Smooth muscle cell (in vitro differentiated cells): ENCODE results near the gene SWT1. TPM values are rescaled to one million over a fixed set of nuclear protein-coding genes. Genes with fewer than 3 reads are reported as not detected.
A peak's percentile ranks its signal among the peaks of the same experiment; 100 is the strongest.

ENCODE experiments used
- DNase-seq: peaks from one replicate; lab custom pipeline; 2025; ENCODE audit not compliant: unreplicated experiment; lab: John Stamatoyannopoulos, UW
- H2AFZ ChIP-seq: fragments of 200-600 bp; sonication (generic); 2 replicates; pipeline ENCODE4 v1.6.0; 2016; ENCODE audit warnings: antibody characterized with exemption, low read depth, mild to moderate bottlenecking
- H3F3A ChIP-seq: fragments of 200-600 bp; sonication (generic); 2 replicates; pipeline ENCODE4 v1.6.0; 2017; ENCODE audit warnings: antibody characterized with exemption, low read depth
- H3K27ac ChIP-seq: fragments of 200-600 bp; sonication (generic); 2 replicates; pipeline ENCODE4 v1.5.1; 2016; ENCODE audit warnings: low read depth, mild to moderate bottlenecking
- H3K27me3 ChIP-seq: fragments of 200-600 bp; sonication (generic); 2 replicates; pipeline ENCODE4 v1.6.1; 2016; ENCODE audit warnings: low read depth, mild to moderate bottlenecking
- H3K36me3 ChIP-seq: fragments of 200-600 bp; sonication (generic); 2 replicates; pipeline ENCODE4 v1.5.1; 2016; ENCODE audit warnings: low read depth
- H3K4me1 ChIP-seq: fragments of 200-600 bp; sonication (generic); 2 replicates; pipeline ENCODE4 v1.5.1; 2016; ENCODE audit warnings: low read depth
- H3K4me2 ChIP-seq: fragments of 200-600 bp; sonication (generic); 2 replicates; pipeline ENCODE4 v1.6.0; 2016; ENCODE audit warnings: mild to moderate bottlenecking
- H3K4me3 ChIP-seq: fragments of 200-600 bp; sonication (generic); 2 replicates; pipeline ENCODE4 v1.5.1; 2016; ENCODE audit warnings: mild to moderate bottlenecking
- H3K79me2 ChIP-seq: fragments of 200-600 bp; sonication (generic); 2 replicates; pipeline ENCODE4 v1.6.0; 2016; ENCODE audit warnings: low read depth, mild to moderate bottlenecking
- H3K9ac ChIP-seq: fragments of 200-600 bp; sonication (generic); 2 replicates; pipeline ENCODE4 v1.6.0; 2016; ENCODE audit warnings: low read depth
- H3K9me3 ChIP-seq: fragments of 200-600 bp; sonication (generic); replicated peaks from 2 replicates; pipeline ENCODE4 v1.5.1; 2016; ENCODE audit warnings: low read depth
- H4K20me1 ChIP-seq: fragments of 200-600 bp; sonication (generic); 2 replicates; pipeline ENCODE4 v1.6.0; 2016; ENCODE audit warnings: low read depth
- CTCF ChIP-seq: fragments of 200-600 bp; sonication (generic); IDR thresholded peaks from 2 replicates; pipeline ENCODE4 v1.5.1; 2017; ENCODE audit warnings: borderline replicate concordance, mild to moderate bottlenecking, antibody characterized with exemption; ENCODE audit not compliant: insufficient read depth, poor library complexity, severe bottlenecking
- WGBS: methylation state at CpG from one replicate; pipeline ENCODE4 v1.1.7; 2016; ENCODE audit warnings: low lambda C conversion rate; 5-methylcytosine and 5-hydroxymethylcytosine counted together
- polyA plus RNA-seq: library from polyadenylated mRNA; unstranded; fragments of >200 nt; fragmentation: Nextera tagmentation; extraction: Ambion mirVana; gene quantifications from 2 replicates; pipeline ENCODE4 v1.2.1, GENCODE V29; 2016
- total RNA-seq: library from RNA; depleted of rRNA; stranded (reverse); fragments of >200 nt; gene quantifications from 2 replicates; pipeline ENCODE4 v1.2.3, GENCODE V29; 2014

SWT1 gene
- total and polyA plus RNA-seq, 2 experiments from 2014 or later: 1.7 to 11.2 TPM

- H3K27ac ChIP-seq: peak overlapping the region; percentile 95
- no peak for DNase-seq
- H3K4me1 ChIP-seq: peaks cover 18% of the 10 kb centered on the region
- peak overlapping the region; percentile 82 for H3K4me3 ChIP-seq
- 1% methylated on average over 20 of the region's 20 CpGs for WGBS
- peak overlapping the region; percentile 92 for H3K9ac ChIP-seq
- H3F3A ChIP-seq: no peaks in the 10 kb centered on the region
- H3K4me2 ChIP-seq: peak overlapping the region; percentile 91
- peak overlapping the region; percentile 86 for H2AFZ ChIP-seq
- peaks cover 35% of the 10 kb centered on the region for H3K79me2 ChIP-seq
- H3K27me3 ChIP-seq: no peaks in the 10 kb centered on the region
- no peak for TF ChIP-seq CTCF
- H4K20me1 ChIP-seq: peaks cover 3% of the 10 kb centered on the region
- no peaks in the 10 kb centered on the region for H3K9me3 ChIP-seq
- H3K36me3 ChIP-seq: no peaks in the 10 kb centered on the region
Measured at GRCh38 chr1:185157599-185158412, 839 bp downstream of the SWT1 start.

- 47% methylated on average over 2 of the region's 2 CpGs for WGBS
Measured at GRCh38 chr1:185158800-185159199, 1.8 kb downstream of the SWT1 start.

GRCh38 chr1:185159966-185160365 is 3.0 kb downstream of the SWT1 start:
- Histone ChIP-seq H3K27ac (no peak overlapping the region), H3K4me3 (no peak overlapping the region), H3K36me3 (no peaks in the 10 kb centered on the region), H3K9me3 (no peaks in the 10 kb centered on the region), H4K20me1 (peaks cover 3% of the 10 kb centered on the region), H2AFZ (no peak overlapping the region), H3F3A (no peaks in the 10 kb centered on the region), H3K9ac (no peak overlapping the region), H3K27me3 (no peaks in the 10 kb centered on the region), H3K79me2 (peaks cover 20% of the 10 kb centered on the region), H3K4me1 (peaks cover 14% of the 10 kb centered on the region), H3K4me2 (no peak overlapping the region)
- 83% methylated on average over 3 of the region's 3 CpGs for WGBS
- DNase-seq: no peak
- TF ChIP-seq CTCF: no peak

More at GRCh38 chr1:185158800-185159199, 1.8 kb downstream of the SWT1 start:
- no peaks in the 10 kb centered on the region for H3K9me3 ChIP-seq
- peaks cover 30% of the 10 kb centered on the region for H3K79me2 ChIP-seq
- no peak for TF ChIP-seq CTCF
- H4K20me1 ChIP-seq: peaks cover 3% of the 10 kb centered on the region
- peak overlapping the region; percentile 91 for H3K4me2 ChIP-seq
- no peak overlapping the region for H3K4me3 ChIP-seq
- no peaks in the 10 kb centered on the region for H3F3A ChIP-seq
- H3K27ac ChIP-seq: no peak overlapping the region
- H2AFZ ChIP-seq: no peak overlapping the region
- H3K4me1 ChIP-seq: peaks cover 18% of the 10 kb centered on the region
- no peaks in the 10 kb centered on the region for H3K27me3 ChIP-seq
- H3K36me3 ChIP-seq: no peaks in the 10 kb centered on the region
- DNase-seq: no peak
- no peak overlapping the region for H3K9ac ChIP-seq
